HEK293 (cell line): ENCODE data around the gene ADAMTS16.
A peak's percentile ranks its signal among the peaks of the same experiment; 100 is the strongest.

Experiments
- BCL11A ChIP-seq: fragments of 450-650 bp; formaldehyde crosslinking; IDR thresholded peaks from 2 replicates; pipeline ENCODE4 v1.5.1; 2016; ENCODE audit warnings: low read depth, missing biosample characterization, missing genetic modification characterization
- GFI1B ChIP-seq: fragments of 450-650 bp; formaldehyde crosslinking; IDR thresholded peaks from 2 replicates; pipeline ENCODE4 v1.5.1; 2016; ENCODE audit warnings: missing biosample characterization, missing genetic modification characterization
- IKZF3 ChIP-seq: fragments of 450-650 bp; IDR thresholded peaks from 2 replicates; pipeline ENCODE4 v1.5.0; 2018; ENCODE audit warnings: missing biosample characterization, mild to moderate bottlenecking, missing genetic modification characterization, moderate library complexity
- RBAK ChIP-seq: fragments of 450-650 bp; formaldehyde crosslinking; IDR thresholded peaks from 2 replicates; pipeline ENCODE4 v1.5.1; 2016; ENCODE audit warnings: missing biosample characterization, missing genetic modification characterization
- YY1 ChIP-seq: fragments of 450-650 bp; formaldehyde crosslinking; IDR thresholded peaks from 2 replicates; pipeline ENCODE4 v1.5.1; 2018; ENCODE audit warnings: missing biosample characterization, missing genetic modification characterization
- ZNF514 ChIP-seq: fragments of 450-650 bp; formaldehyde crosslinking; IDR thresholded peaks from 2 replicates; pipeline ENCODE4 v1.5.1; 2016; ENCODE audit warnings: missing biosample characterization, missing genetic modification characterization
- TF ChIP-seq, protein P1 (sequence below): fragments of 450-650 bp; formaldehyde crosslinking; IDR thresholded peaks from 2 replicates; pipeline ENCODE4 v1.5.1; 2016; ENCODE audit warnings: missing biosample characterization, missing genetic modification characterization, low read depth
- TF ChIP-seq, protein P2 (sequence below): fragments of 450-650 bp; formaldehyde crosslinking; IDR thresholded peaks from 2 replicates; pipeline ENCODE4 v1.5.1; 2016; ENCODE audit warnings: missing biosample characterization, missing genetic modification characterization
- TF ChIP-seq, protein P3 (sequence below): fragments of 450-650 bp; formaldehyde crosslinking; IDR thresholded peaks from 2 replicates; pipeline ENCODE4 v1.5.1; 2017; ENCODE audit warnings: missing biosample characterization, missing genetic modification characterization
- TF ChIP-seq, protein P4 (sequence below): fragments of 450-650 bp; formaldehyde crosslinking; IDR thresholded peaks from 2 replicates; pipeline ENCODE4 v1.5.1; 2016; ENCODE audit warnings: missing biosample characterization, missing genetic modification characterization
- TF ChIP-seq, protein P5 (sequence below): fragments of 450-650 bp; formaldehyde crosslinking; IDR thresholded peaks from 2 replicates; pipeline ENCODE4 v1.5.1; 2016; ENCODE audit warnings: missing biosample characterization, missing genetic modification characterization
- TF ChIP-seq, protein P6 (sequence below): fragments of 450-650 bp; formaldehyde crosslinking; IDR thresholded peaks from 2 replicates; pipeline ENCODE4 v1.5.1; 2016; ENCODE audit warnings: missing biosample characterization, missing genetic modification characterization, borderline replicate concordance
- TF ChIP-seq, protein P7 (sequence below): fragments of 450-650 bp; formaldehyde crosslinking; IDR thresholded peaks from 2 replicates; pipeline ENCODE4 v1.5.1; 2016; ENCODE audit warnings: missing biosample characterization, missing genetic modification characterization
- TF ChIP-seq, protein P8 (sequence below): fragments of 450-650 bp; formaldehyde crosslinking; conservative IDR thresholded peaks from 2 replicates; pipeline ENCODE4 v1.5.1; 2016; ENCODE audit warnings: low read depth, missing biosample characterization, missing genetic modification characterization

Gene ADAMTS16

DNA sequence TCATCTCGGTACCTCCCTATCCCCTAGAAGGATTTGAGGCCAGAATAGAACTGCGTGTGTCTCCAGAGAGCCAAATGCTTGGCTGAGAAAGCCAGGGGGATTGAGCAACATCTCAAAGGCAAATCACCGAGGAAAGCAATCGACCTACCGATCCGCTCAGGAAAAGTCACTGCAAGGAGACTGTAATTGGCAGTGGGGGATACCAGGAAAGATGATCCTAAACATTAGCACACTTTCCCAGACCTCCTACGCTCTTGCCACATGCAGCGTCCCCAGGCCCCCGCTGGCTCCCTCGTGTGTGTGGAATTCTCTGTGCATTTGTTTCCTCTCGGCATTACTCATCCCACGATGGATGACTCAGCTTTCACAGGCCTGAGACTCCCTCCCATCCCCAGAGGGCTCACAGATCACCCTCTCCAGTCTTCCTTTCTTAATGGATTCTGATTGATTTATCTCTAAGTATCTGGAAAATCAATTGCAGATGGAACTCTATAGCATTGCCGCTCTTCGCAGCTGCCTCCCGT lies 200.1 kb downstream of the ADAMTS16 start (continued):
- TF ChIP-seq, protein P1, sequence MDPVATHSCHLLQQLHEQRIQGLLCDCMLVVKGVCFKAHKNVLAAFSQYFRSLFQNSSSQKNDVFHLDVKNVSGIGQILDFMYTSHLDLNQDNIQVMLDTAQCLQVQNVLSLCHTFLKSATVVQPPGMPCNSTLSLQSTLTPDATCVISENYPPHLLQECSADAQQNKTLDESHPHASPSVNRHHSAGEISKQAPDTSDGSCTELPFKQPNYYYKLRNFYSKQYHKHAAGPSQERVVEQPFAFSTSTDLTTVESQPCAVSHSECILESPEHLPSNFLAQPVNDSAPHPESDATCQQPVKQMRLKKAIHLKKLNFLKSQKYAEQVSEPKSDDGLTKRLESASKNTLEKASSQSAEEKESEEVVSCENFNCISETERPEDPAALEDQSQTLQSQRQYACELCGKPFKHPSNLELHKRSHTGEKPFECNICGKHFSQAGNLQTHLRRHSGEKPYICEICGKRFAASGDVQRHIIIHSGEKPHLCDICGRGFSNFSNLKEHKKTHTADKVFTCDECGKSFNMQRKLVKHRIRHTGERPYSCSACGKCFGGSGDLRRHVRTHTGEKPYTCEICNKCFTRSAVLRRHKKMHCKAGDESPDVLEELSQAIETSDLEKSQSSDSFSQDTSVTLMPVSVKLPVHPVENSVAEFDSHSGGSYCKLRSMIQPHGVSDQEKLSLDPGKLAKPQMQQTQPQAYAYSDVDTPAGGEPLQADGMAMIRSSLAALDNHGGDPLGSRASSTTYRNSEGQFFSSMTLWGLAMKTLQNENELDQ (tag by site-specific recombination), result no peak
- TF ChIP-seq BCL11A (tag by site-specific recombination) (0 out of 2 replicates have a peak, but pooled peaks have one; percentile 44), IKZF3 (tag by site-specific recombination) (no peak; the same call in 1 of the 2 replicates), RBAK (tag by site-specific recombination) (0 out of 2 replicates have a peak, but pooled peaks have one; percentile 33), YY1 (tag by site-specific recombination) (no peak), ZNF514 (tag by site-specific recombination) (no peak), GFI1B (tag by site-specific recombination) (peak; percentile 47; the same call in 1 of the 2 replicates)
- TF ChIP-seq, protein P2, sequence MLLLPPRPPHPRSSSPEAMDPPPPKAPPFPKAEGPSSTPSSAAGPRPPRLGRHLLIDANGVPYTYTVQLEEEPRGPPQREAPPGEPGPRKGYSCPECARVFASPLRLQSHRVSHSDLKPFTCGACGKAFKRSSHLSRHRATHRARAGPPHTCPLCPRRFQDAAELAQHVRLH (tag by site-specific recombination), result peak; percentile 83
- TF ChIP-seq, protein P3, sequence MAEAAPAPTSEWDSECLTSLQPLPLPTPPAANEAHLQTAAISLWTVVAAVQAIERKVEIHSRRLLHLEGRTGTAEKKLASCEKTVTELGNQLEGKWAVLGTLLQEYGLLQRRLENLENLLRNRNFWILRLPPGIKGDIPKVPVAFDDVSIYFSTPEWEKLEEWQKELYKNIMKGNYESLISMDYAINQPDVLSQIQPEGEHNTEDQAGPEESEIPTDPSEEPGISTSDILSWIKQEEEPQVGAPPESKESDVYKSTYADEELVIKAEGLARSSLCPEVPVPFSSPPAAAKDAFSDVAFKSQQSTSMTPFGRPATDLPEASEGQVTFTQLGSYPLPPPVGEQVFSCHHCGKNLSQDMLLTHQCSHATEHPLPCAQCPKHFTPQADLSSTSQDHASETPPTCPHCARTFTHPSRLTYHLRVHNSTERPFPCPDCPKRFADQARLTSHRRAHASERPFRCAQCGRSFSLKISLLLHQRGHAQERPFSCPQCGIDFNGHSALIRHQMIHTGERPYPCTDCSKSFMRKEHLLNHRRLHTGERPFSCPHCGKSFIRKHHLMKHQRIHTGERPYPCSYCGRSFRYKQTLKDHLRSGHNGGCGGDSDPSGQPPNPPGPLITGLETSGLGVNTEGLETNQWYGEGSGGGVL (tag by site-specific recombination), result peak; percentile 94
- TF ChIP-seq, protein P4, sequence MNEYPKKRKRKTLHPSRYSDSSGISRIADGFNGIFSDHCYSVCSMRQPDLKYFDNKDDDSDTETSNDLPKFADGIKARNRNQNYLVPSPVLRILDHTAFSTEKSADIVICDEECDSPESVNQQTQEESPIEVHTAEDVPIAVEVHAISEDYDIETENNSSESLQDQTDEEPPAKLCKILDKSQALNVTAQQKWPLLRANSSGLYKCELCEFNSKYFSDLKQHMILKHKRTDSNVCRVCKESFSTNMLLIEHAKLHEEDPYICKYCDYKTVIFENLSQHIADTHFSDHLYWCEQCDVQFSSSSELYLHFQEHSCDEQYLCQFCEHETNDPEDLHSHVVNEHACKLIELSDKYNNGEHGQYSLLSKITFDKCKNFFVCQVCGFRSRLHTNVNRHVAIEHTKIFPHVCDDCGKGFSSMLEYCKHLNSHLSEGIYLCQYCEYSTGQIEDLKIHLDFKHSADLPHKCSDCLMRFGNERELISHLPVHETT (tag by site-specific recombination), result peak; percentile 97
- TF ChIP-seq, protein P5, sequence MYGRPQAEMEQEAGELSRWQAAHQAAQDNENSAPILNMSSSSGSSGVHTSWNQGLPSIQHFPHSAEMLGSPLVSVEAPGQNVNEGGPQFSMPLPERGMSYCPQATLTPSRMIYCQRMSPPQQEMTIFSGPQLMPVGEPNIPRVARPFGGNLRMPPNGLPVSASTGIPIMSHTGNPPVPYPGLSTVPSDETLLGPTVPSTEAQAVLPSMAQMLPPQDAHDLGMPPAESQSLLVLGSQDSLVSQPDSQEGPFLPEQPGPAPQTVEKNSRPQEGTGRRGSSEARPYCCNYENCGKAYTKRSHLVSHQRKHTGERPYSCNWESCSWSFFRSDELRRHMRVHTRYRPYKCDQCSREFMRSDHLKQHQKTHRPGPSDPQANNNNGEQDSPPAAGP (tag by site-specific recombination), result peak; percentile 90
- TF ChIP-seq, protein P6, sequence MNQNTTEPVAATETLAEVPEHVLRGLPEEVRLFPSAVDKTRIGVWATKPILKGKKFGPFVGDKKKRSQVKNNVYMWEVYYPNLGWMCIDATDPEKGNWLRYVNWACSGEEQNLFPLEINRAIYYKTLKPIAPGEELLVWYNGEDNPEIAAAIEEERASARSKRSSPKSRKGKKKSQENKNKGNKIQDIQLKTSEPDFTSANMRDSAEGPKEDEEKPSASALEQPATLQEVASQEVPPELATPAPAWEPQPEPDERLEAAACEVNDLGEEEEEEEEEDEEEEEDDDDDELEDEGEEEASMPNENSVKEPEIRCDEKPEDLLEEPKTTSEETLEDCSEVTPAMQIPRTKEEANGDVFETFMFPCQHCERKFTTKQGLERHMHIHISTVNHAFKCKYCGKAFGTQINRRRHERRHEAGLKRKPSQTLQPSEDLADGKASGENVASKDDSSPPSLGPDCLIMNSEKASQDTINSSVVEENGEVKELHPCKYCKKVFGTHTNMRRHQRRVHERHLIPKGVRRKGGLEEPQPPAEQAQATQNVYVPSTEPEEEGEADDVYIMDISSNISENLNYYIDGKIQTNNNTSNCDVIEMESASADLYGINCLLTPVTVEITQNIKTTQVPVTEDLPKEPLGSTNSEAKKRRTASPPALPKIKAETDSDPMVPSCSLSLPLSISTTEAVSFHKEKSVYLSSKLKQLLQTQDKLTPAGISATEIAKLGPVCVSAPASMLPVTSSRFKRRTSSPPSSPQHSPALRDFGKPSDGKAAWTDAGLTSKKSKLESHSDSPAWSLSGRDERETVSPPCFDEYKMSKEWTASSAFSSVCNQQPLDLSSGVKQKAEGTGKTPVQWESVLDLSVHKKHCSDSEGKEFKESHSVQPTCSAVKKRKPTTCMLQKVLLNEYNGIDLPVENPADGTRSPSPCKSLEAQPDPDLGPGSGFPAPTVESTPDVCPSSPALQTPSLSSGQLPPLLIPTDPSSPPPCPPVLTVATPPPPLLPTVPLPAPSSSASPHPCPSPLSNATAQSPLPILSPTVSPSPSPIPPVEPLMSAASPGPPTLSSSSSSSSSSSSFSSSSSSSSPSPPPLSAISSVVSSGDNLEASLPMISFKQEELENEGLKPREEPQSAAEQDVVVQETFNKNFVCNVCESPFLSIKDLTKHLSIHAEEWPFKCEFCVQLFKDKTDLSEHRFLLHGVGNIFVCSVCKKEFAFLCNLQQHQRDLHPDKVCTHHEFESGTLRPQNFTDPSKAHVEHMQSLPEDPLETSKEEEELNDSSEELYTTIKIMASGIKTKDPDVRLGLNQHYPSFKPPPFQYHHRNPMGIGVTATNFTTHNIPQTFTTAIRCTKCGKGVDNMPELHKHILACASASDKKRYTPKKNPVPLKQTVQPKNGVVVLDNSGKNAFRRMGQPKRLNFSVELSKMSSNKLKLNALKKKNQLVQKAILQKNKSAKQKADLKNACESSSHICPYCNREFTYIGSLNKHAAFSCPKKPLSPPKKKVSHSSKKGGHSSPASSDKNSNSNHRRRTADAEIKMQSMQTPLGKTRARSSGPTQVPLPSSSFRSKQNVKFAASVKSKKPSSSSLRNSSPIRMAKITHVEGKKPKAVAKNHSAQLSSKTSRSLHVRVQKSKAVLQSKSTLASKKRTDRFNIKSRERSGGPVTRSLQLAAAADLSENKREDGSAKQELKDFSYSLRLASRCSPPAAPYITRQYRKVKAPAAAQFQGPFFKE (tag by site-specific recombination), result no peak
- TF ChIP-seq, protein P7, sequence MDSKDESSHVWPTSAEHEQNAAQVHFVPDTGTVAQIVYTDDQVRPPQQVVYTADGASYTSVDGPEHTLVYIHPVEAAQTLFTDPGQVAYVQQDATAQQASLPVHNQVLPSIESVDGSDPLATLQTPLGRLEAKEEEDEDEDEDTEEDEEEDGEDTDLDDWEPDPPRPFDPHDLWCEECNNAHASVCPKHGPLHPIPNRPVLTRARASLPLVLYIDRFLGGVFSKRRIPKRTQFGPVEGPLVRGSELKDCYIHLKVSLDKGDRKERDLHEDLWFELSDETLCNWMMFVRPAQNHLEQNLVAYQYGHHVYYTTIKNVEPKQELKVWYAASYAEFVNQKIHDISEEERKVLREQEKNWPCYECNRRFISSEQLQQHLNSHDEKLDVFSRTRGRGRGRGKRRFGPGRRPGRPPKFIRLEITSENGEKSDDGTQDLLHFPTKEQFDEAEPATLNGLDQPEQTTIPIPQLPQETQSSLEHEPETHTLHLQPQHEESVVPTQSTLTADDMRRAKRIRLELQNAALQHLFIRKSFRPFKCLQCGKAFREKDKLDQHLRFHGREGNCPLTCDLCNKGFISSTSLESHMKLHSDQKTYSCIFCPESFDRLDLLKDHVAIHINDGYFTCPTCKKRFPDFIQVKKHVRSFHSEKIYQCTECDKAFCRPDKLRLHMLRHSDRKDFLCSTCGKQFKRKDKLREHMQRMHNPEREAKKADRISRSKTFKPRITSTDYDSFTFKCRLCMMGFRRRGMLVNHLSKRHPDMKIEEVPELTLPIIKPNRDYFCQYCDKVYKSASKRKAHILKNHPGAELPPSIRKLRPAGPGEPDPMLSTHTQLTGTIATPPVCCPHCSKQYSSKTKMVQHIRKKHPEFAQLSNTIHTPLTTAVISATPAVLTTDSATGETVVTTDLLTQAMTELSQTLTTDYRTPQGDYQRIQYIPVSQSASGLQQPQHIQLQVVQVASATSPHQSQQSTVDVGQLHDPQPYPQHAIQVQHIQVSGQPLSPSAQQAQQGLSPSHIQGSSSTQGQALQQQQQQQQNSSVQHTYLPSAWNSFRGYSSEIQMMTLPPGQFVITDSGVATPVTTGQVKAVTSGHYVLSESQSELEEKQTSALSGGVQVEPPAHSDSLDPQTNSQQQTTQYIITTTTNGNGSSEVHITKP (tag by site-specific recombination), result peak; percentile 96
- TF ChIP-seq, protein P8, sequence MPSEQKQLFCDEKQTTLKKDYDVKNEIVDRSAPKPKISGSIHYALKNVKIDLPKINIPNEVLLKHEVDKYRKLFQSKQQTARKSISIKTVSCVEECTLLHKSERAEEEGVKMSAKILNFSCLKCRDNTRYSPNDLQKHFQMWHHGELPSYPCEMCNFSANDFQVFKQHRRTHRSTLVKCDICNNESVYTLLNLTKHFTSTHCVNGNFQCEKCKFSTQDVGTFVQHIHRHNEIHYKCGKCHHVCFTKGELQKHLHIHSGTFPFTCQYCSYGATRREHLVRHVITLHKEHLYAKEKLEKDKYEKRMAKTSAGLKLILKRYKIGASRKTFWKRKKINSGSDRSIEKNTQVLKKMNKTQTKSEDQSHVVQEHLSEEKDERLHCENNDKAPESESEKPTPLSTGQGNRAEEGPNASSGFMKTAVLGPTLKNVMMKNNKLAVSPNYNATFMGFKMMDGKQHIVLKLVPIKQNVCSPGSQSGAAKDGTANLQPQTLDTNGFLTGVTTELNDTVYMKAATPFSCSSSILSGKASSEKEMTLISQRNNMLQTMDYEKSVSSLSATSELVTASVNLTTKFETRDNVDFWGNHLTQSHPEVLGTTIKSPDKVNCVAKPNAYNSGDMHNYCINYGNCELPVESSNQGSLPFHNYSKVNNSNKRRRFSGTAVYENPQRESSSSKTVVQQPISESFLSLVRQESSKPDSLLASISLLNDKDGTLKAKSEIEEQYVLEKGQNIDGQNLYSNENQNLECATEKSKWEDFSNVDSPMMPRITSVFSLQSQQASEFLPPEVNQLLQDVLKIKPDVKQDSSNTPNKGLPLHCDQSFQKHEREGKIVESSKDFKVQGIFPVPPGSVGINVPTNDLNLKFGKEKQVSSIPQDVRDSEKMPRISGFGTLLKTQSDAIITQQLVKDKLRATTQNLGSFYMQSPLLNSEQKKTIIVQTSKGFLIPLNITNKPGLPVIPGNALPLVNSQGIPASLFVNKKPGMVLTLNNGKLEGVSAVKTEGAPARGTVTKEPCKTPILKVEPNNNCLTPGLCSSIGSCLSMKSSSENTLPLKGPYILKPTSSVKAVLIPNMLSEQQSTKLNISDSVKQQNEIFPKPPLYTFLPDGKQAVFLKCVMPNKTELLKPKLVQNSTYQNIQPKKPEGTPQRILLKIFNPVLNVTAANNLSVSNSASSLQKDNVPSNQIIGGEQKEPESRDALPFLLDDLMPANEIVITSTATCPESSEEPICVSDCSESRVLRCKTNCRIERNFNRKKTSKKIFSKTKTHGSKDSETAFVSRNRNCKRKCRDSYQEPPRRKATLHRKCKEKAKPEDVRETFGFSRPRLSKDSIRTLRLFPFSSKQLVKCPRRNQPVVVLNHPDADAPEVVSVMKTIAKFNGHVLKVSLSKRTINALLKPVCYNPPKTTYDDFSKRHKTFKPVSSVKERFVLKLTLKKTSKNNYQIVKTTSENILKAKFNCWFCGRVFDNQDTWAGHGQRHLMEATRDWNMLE (tag by site-specific recombination), result peak; percentile 76
